Measurements from ENCODE around the gene PHKB.

Gene PHKB

DNA sequence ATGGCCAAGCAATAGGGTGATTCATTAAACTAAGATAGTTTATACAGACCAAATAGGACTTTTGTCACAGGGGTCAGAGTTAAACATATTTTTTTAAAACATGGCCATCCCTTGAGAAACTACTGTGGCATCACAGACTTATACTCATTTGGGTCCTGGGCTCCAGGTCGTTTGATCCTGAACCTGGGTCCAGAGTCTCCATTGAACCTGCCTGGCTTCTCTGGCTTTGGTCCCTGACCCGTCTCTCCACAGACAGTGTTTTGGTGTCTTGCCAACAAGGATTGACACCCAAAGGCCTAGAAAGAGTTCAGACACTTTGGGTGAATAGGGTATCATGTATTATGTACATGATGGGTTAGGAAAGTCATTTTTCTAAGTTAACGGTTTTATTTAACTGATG is 236.7 kb downstream of the PHKB start:
- no peak for DNase-seq

DNA sequence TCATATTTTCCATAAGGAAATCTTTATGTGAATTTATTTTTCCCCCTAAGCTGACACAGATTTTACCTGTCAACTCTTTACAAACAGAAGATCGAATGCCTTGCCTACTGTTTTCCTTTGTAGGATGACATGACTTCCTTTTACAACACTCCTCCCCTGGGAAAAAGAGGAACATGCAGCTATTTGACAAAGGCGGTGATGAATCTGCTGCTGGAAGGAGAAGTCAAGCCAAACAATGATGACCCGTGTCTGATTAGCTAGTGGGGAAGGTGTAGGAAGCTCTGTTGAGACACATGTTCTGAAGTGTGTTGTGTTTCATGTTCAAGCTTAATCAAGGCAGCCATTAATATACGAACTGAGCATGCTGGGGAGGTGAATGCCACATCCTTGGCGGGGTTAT is 238.0 kb downstream of the PHKB start:
- DNase-seq, result no peak

DNA sequence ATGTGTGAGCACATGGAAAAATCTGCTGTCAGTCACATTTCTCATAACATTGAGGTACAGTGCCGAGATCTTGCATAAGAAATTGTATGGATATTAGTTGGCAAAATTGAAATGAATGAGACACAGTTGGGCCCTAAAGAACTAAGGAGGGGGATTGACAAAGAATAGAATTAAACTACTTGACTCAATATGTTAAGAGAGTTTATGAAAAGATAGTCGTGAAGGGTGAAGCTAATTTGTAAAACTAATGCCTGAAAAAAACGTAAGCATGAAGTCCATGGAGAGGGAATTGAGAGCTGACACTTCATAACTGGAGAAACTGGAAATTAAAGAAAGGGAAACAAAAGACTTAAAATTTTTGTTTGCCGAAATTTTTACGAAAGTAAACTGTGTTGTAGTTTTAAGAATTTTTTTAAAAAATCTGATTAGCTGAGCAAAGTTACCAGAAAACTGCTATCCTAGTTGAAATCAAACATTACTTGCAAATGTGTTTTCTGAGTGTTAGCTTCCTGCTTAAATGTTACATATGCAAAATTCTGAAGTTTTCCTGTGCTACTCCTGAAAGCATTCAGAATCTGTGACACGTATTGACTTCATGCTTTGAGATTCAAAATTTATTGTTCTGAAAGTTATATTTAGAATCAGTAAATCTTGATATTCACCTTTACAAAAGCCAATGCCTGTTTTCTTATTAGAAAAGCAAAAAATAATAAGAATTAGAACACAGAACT is 239.9 kb downstream of the PHKB start:
- no peak for DNase-seq

DNA sequence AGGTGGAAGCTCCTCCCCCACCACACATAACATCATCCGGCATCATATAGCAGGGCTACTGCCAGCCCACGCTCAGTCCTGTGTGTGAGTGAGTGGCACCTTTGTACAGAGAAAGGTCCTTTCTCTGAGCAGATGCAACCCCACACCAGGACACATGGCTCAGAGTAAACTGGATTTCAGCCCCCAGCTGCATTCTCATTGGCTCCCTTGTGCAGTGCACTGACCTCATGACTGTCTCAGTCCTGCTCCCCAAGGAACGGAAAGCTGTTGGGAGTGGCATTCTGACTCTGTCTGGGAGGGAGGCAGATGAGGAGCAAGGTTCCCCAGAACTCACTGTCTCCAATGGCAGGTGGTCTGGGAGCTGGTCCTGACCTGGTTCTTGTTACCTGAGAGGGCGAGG is 244.1 kb downstream of the PHKB start:
- no peak for DNase-seq

DNA sequence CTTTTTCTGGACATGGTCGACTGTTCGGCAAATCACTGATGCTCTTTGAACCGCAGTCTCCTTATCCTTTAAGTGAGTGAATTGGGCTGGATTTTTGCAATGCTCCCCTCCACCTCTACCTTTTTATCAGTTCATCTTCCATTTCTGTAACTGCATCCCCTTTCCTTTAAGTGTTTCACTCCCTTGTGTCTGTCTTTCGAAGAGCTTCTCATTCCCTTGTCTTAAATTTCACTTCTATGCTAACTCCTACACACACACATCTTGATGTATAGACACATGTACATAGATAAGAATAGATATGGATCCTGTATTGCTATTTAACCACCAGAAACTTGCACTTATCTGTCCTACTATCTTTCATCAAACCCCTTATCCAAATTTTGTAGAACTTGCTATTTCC is 250.7 kb downstream of the PHKB start:
- no peak for DNase-seq

DNA sequence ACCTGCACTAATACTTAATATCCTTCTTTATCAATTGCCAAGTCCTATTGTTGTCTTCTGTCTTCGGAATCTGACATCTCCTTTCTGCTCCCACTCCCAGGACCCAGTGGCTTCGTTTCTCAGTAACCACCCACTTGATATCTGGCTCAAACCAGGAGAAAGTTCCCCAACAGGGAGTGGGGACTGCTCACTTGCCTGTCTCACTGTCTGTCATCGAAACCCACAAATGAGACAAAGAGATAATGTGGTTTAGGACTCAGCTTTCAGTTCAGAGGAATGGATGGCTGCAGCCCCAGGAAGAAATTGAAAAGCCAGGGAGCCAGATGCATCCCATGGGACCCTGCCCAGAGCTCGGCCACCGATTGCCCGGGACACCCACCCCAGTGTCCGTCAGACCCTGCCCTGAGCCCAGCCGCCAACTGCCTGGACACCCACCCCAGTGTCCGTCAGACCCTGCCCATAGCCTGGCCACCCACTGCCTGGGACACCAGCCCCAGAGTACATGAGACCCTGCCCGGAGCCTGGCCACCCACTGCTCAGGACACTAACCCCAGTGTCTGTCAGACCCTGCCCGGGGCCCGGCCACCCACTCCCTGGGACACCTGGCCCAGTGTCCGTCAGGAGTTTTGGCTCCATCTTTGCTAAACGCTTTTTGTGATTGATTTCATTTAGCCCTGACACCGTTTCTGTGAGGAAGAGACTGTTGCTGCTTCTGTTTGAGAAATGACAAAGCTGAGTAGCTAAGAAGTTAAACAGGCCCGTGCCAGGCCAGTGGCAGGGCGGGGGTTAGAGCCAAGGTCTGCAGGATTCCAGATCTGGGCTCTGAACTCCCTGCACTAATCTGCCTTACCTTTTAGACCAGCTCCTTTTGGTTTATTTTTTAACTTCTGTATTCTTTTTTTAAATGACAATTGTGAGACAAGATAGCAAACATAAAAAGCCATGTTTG is 251.4 kb downstream of the PHKB start:
- no peak for DNase-seq

DNA sequence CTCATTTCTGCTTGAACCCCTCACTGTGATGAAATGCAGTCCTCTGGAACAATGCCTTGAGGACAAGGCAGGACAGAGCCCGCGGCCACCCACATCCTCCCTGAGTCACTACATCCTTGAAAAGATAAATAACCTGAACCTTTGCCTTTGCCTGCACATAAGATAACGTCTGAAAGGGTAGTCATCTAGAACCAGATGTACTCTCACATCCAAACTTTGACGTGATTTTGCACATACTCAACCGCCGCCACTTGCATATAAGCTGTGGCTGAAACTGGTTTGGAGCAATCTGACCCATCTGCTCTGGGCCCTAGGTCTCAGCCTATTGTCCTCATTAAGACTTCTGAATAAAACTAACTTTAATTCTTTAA is 252.1 kb downstream of the PHKB start:
- no peak for DNase-seq

DNA sequence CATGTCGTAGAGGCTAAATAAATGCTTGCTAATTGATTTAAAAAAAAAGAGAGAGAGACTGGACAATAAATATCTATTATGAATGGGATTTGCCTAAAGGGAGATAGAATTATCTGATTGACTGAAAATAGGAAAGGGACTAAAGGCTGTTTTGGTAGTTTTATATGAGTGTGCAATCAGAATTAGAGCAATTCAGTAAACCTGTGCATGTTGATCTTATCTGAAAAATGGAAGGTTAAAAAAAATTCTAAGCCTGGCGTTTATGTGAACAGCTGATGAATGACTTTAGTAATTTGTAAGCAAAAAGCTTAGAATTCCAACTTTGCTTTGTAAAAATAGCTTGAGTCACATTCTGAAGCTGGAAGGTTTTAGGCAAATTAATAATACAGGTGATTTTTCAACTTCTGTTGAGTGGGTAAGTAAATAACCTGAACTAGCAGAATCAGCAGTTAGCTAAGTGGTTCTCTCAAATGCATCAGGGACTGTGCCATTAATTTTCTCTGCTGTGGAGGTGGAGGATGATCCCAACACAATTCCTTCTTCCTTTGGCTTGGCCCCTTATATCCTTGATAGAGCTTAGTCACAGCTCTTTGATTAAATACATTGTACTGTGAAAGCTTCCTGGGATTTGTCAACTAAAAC is 254.4 kb downstream of the PHKB start:
- no peak for DNase-seq

DNA sequence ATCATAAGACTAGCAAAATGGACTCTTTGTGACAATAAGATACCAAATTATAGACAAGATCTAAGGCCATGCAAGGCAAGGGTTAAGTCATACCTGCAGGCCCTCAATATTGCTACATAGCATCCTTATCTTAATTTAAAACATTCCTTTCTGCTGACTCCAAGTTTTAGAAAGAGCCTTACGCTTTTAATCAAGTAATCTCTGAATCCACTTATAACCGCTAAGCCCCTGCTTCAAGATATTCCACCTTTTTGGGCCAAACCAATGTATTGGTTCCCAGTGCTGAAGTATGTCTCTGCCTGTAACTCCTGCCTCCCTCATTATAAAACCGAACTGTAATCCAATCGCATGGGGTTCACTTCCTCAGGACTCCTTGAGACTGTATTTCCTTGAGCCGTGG is 255.4 kb downstream of the PHKB start:
- DNase-seq, result no peak

DNA sequence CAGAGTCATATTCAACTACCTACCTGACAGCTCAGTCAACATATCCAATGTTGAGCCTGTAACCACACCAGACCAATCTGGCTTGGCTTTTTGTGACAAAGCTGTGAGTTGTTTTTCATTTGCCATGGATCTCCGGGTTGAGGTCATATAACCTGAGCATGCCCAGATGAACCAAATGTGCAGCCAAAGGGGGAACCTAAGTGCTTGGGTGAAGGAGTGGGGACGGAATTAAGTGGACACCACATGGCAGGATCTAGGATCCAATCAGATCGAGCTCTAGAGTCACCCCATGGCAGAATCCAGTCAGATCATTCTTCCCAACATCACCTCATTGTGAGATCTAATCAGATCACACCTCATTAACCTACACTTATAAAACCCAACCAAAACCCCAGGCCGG is 258.6 kb downstream of the PHKB start:
- DNase-seq, result no peak

DNA sequence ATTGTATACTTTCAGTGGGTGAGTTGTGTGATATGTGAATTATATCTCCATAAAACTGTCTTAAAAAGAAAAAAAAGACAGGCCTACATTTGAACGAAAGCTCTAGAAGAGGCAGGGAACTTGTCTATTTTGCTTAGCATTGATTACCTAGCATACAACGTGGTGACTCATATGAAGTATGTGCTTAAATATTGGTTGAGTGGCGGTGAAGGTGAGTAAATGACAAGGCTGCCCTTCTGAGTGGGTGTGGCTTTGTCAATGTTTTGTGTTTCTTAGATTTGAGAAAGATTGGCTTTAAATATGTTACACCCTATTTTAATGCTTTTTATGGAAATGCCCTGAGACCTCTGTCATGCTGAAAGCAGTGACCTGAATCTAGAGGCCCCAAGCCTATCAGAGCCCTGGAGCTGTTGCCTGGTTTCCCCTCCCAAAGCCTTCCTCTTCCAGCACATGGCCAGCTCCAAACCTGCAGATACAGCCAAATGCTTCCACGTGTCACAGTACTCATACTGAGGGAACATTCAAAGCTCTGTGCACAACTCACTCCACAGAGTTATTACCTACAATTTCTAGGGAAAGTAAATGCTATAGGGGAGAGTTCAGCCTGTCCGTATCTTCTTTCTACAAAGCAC is 260.0 kb downstream of the PHKB start:
- no peak for DNase-seq

DNA sequence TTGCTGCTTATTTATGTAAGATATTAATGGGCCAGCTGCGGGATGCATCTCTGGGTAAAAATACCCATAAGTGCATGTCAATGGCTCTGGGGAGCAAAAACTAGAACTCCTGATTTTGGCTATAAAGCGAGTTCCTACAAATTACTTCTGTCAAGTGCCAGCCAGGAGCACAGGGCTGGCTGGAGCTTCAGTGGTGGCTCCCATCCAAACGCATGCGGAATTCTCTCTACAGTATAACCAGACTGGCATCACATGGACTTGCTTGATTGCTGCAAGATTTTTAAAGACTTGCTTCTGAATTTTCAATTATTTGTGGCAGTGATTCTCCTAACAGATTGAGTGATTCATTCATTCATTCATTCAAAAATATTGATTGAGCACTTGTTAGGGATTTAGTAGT is 260.9 kb downstream of the PHKB start:
- no peak for DNase-seq

DNA sequence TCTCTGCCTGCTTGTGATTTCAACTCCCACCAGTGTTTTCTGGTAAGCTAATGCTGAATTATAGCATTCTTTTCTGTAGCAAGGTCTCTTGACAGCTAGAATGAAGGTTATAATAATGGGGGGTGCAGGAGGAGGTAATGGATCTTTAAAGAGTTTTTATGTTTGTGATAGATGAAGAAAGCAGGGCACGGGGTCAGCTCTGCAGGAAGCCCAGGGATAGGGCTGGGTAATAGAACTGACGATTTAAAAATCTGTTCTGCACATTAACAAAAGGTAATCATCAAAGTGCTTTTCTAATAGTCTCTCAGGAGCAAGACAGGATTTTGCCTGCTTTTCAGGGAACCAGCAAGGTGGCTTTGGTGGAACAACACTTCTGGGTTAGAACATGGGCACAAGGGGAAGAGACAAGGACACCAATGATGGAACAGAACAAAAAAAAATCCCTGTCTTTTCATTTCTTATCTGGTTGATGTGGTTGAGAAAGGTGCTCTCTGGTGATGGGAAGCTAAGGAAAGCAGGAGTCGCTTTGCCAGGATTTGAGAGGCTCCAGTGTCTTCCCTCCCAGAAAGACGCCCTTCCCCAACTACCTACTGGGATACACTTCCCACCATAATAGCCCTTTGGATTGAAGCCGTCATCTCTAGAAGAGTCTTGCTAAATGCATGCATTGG is 263.1 kb downstream of the PHKB start:
- no peak for DNase-seq

DNA sequence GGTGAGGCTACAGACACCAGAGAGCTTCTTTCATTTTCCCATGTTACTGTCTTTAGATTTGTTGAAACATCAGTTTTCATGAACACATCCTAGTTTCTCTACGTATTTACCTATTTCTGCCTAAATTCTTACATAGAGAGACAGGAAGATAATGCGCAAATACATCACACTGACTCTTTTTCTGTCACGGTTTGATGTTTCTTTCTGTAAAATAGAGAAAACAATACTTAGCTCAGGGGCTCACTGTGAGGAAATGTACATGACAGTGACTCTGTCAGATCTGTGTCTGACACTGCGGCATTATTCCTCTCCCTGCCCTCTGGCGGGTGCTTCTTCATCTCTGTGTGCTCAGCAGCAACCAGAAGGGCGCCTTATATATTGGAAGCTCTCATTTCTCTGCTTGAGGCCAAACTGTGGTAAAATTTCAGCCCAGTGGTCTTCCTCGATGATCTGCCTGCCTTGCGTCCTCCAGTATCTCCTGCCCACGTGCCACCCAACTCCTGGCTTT is 264.1 kb downstream of the PHKB start:
- DNase-seq, result no peak

DNA sequence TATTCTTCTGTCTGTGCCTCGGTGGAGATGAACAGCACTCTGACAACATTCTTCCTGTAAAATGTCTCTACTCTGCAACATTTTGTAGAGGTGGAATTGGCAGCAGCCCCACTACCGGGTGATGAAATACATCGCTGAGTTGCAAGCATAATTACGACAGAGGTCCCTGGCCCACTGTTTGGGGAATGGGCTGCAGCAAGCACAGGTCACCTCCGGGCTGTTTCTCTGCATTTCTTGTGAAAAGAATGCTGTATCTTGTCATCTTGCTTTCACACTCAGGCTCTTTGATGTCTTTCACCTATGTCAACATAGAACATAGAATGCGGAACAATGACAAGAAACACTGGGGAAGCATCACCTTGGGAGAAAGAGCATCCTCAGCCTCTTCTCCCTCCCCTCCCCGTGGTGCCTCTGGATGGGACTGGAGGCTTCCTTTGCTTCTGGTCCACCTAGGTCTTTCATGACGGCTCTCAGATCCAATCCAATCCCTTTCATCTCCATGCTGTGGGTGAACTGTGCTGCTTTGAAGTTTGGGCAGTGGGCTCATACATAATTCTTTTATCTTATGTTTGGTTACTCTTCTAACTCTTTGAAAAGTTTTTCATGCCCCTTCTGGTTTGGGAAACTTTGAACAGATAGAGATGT is 265.0 kb downstream of the PHKB start:
- no peak for DNase-seq

DNA sequence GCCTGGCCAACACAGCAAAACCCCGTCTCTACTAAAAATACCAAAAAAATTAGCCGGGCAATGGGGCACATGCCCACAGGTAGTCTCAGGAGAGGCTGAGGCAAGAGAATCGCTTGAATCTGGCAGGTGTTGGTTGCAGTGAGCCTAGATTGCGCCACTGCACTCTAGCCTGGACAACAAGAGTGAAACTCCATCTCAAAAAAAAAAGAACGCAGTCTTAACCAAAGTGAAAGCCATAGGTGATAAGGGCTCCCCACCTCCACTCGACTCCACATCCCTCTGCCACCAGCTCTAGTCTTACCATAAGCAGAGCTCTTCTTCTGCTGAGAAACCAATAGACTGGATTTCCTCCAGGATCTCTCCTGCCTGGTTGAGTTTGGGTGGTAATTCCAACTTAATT is 266.0 kb downstream of the PHKB start:
- DNase-seq, result no peak

DNA sequence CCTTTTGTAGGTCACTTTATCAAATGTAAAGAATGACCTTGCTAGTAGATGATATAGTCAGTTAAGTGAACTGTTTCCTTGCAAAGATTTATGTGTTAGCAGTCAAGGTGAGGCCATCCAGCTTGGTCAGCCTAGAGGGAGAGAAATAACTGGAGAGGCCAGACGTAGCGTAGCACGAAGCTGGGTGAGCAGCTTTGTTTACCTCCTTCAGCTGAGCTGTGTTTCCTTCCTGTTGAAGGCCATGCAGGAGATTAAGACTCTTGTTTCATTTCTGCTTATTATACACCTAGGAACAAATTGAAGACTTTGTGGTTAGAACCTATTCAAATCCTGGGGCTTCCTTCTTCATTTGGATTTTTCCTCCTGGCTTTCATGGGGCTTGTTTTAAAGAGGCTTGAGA is 267.1 kb downstream of the PHKB start:
- no peak for DNase-seq

DNA sequence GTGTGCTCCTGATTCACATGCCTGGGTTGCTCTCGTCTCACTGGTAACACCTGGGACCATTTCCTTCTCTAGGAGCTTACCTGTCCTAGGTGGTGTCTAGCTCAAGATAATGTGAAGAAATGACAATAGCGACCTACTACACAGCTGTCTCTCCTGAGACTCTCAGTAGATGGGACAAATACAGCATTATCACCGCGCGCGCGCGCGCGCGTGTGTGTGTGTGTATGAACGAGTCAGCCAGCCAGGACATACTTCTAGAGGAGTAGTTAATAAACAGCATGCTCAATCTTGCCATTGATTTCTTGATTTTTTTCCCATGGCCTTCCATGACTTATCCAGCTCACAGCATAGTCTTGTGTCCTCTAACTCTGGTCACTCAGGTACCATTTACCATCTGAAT is 268.6 kb downstream of the PHKB start:
- DNase-seq, result no peak

DNA sequence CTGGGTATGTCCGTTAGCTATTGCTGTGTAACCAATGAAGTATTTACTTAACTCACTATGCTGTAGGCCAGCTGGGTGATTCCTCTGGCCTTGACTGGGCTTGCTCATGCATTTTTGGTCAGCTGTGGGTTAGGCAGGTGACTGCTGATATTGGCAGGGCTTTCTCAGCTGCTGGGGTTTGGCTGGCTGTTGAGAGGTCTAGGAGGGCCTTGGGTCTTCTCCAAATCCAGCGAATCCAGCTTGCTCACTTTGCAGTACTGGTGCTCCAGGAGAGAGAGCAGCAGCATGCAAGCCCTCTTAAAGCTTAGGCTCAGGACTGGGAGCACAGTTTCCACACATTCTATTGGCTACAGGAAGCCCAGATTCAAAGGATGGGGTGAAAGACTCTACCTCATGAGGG is 270.1 kb downstream of the PHKB start:
- no peak for DNase-seq

DNA sequence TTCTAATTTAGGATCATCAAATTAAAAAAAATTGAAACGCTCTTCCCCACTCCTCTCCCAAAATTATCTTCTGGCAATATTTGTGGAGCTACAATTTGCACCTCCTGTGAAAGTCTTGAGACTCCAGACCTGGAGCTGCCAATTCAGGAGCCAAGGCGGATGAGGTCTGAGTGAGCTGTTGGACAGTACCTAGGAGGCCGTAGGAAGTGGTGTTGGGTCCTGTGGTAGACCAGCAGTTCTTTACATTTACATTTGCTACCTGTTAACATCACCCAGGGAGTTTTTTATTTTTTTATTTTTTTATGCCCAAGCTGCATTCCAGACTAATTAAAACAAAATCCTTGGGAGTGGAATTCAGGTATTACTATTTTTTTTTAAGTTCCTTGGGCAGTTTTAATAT is 271.0 kb downstream of the PHKB start:
- no peak for DNase-seq

DNA sequence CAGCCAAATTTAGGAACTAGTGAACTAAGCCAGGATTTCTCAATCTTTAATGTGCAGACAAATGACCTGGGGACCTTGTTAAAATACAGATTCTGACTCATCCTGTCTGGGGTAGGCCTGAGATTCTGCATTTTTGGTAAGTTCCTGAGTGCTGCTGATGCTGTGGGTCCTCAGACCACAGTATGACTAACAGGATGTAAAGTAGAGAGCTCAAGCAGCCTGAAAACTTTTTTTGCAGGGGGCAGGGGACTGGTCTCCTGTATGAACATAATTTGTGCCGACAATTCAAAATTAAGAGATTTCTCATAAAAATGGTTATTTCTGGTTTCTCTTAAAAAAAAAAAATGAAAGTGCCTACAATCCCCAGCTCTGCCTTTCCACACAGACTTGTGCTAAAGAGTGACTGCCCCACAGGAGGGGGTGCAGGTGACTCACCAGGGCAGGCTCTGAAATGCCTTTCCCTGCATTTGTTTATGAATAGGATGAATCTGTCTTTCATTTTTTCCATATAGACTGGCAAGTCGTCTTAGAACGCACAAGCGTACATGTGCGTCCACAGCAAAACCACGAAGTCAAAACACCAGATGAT is 271.5 kb downstream of the PHKB start:
- no peak for DNase-seq

All from activated effector memory CD4-positive, alpha-beta T cell treated with anti-CD3 and anti-CD28 coated beads, Interleukin-2, amount 50 U/mL, for 16 hours (primary cell).